Left ventricle myocardium inferior (tissue), 1 donor: Measurements from ENCODE around the gene CACNA2D2. TPM values are rescaled to one million over a fixed set of nuclear protein-coding genes. Genes with fewer than 3 reads are reported as not detected.
A peak's percentile ranks its signal among the peaks of the same experiment; 100 is the strongest.

ENCODE experiments used
- DNase-seq: peaks from one replicate; pipeline ENCODE4 v3.0.0-alpha.2; 2020
- H3K27ac ChIP-seq: fragments of 200-600 bp; replicated peaks from 2 replicates; pipeline ENCODE4 v1.8.0; 2021
- H3K27me3 ChIP-seq: fragments of 200-600 bp; 2 replicates; pipeline ENCODE4 v1.8.0; 2021; ENCODE audit warnings: low read depth
- H3K36me3 ChIP-seq: fragments of 200-600 bp; 2 replicates; pipeline ENCODE4 v1.8.0; 2021
- H3K4me1 ChIP-seq: fragments of 200-600 bp; 2 replicates; pipeline ENCODE4 v1.8.0; 2021
- H3K4me3 ChIP-seq: fragments of 200-600 bp; 2 replicates; pipeline ENCODE4 v1.8.0; 2021; ENCODE audit warnings: mild to moderate bottlenecking, moderate library complexity
- H3K9me3 ChIP-seq: fragments of 200-600 bp; replicated peaks from 2 replicates; pipeline ENCODE4 v1.8.0; 2021
- CTCF ChIP-seq: fragments of 200-600 bp; IDR thresholded peaks from 2 replicates; pipeline ENCODE4 v1.8.0; 2021; ENCODE audit warnings: antibody characterized with exemption, mild to moderate bottlenecking, borderline replicate concordance
- intact Hi-C: fragments of 100-400 bp; cut with micrococcal nuclease; formaldehyde crosslinking; loops from one replicate; pipeline ENCODE4 v1.11.0; 2022
- total RNA-seq: library from RNA; stranded (reverse); fragmentation: NEBNext Ultra II Directional; extraction: Animal tissue kit (Norgen Biotek cat#: 25700); gene quantifications from one replicate; pipeline ENCODE4 v1.2.1, GENCODE V29; 2021
- donor health status: DM: no; HTN: yes; CAD: no; lungs with severe emphysema.

CACNA2D2 gene
- total RNA-seq, 1 donor from 2014 or later: 2.3 TPM

GRCh38 chr3:50347187-50347813 is 156.1 kb downstream of the CACNA2D2 start:
- H3K4me1 ChIP-seq: peaks cover 44% of the 10 kb centered on the region

GRCh38 chr3:50345586-50346234 is 157.7 kb downstream of the CACNA2D2 start, which contains the start of gene ZMYND10:
Gene ZMYND10, minus strand, starts transcription at chr3:50345732. Its CDS starts 153 bp downstream, at chr3:50345579.
- intact Hi-C loops: loop anchor here (5.0 kb wide), 1 partner anchor 197 kb away; no protein-coding TSS in a partner anchor
- Histone ChIP-seq H3K27ac (peak within 1 kb of the TSS; percentile 22), H3K4me1 (peaks cover 43% of the 10 kb centered on the region), H3K27me3 (peaks cover 9% of the 10 kb centered on the region), H3K36me3 (peaks cover 15% of the 10 kb centered on the region), H3K9me3 (no peaks in the 10 kb centered on the region), H3K4me3 (peak within 1 kb of the TSS; percentile 60)
- no peak for TF ChIP-seq CTCF
- DNase-seq: peak; percentile 78

More at GRCh38 chr3:50347187-50347813, 156.1 kb downstream of the CACNA2D2 start:
- no peaks in the 10 kb centered on the region for H3K9me3 ChIP-seq
- peak; percentile 70 for TF ChIP-seq CTCF
- intact Hi-C loops: loop anchor here (5.0 kb wide), 1 partner anchor 195 kb away; no protein-coding TSS in a partner anchor
- H3K27ac ChIP-seq: peak overlapping the region; percentile 16
- no peak overlapping the region for H3K4me3 ChIP-seq
- peak; percentile 61 for DNase-seq
- H3K36me3 ChIP-seq: peaks cover 15% of the 10 kb centered on the region
- no peaks in the 10 kb centered on the region for H3K27me3 ChIP-seq

- peaks cover 15% of the 10 kb centered on the region for H3K27me3 ChIP-seq
- peak overlapping the region; percentile 60 for H3K4me3 ChIP-seq
- no peak for TF ChIP-seq CTCF
- peaks cover 15% of the 10 kb centered on the region for H3K36me3 ChIP-seq
- intact Hi-C loops: loop anchor here (5.0 kb wide), 1 partner anchor 197 kb away; no protein-coding TSS in a partner anchor
- peaks cover 45% of the 10 kb centered on the region for H3K4me1 ChIP-seq
- H3K27ac ChIP-seq: no peak overlapping the region
- no peaks in the 10 kb centered on the region for H3K9me3 ChIP-seq
- DNase-seq: no peak
These were observed 158.4 kb downstream of the CACNA2D2 start for GRCh38 chr3:50345008-50345407.

- no peak for TF ChIP-seq CTCF
- intact Hi-C loops: no loop called here
- Histone ChIP-seq H3K9me3 (no peaks in the 10 kb centered on the region), H3K4me1 (peaks cover 54% of the 10 kb centered on the region), H3K4me3 (no peak overlapping the region), H3K27me3 (peaks cover 15% of the 10 kb centered on the region), H3K27ac (no peak overlapping the region), H3K36me3 (peaks cover 7% of the 10 kb centered on the region)
- no peak for DNase-seq
These were observed 160.4 kb downstream of the CACNA2D2 start for GRCh38 chr3:50342813-50343633.

GRCh38 chr3:50341996-50342650 is 161.3 kb downstream of the CACNA2D2 start:
- no peak overlapping the region for H3K4me3 ChIP-seq
- no peak for TF ChIP-seq CTCF
- H3K4me1 ChIP-seq: peaks cover 55% of the 10 kb centered on the region
- no peak overlapping the region for H3K27ac ChIP-seq
- no peaks in the 10 kb centered on the region for H3K9me3 ChIP-seq
- no peaks in the 10 kb centered on the region for H3K36me3 ChIP-seq
- no peak for DNase-seq
- H3K27me3 ChIP-seq: peaks cover 15% of the 10 kb centered on the region
- intact Hi-C loops: no loop called here
